ENCODE measurements around the gene WDR7.

Gene WDR7

DNA sequence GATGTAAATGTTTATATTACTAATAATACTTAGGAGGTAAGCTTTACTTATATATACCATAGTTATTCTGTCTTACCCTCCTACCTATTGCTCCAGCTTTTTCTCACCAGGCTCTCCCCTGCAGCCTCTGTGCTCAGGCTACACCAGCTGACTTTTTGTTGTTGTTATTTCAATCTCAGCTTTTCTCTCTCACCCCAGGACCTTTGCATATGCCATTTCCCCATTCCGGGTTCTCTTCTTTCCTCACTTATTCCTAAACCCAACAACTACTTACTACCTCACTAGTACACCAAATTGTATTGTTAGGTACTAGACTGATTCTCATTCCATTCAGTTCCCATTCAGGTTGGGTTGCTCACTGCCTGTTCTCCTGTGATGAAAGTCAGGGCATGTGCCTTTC, 339.5 kb downstream of the WDR7 start:
- TF ChIP-seq ZNF274 (IDR thresholded peaks at IDR 0.05; ENCODE audit: low read depth, low read length) = no peak
- H3K4me3 ChIP-seq (ENCODE audit: low read length) = no peak overlapping the region

DNA sequence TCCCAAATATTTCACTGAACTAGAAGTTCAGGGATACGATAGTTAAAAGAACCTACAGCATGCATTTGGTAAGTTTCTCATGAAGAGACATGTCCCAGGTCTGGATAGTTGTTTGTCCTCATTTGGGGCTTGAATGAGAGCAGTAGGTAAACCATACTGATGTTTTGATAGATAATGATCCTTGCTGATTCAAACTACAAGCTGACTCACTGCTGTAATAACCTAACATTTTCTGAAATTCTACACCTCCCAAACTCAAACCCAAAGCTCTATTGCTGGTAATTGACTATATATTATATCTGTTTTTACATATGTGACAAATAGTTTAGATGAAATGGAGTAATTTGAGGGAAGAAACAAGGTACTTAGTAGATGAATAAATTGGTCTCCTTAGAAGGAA, 341.6 kb downstream of the WDR7 start:
- H3K4me3 ChIP-seq (ENCODE audit: low read length) = no peak overlapping the region
- TF ChIP-seq ZNF274 (IDR thresholded peaks at IDR 0.05; ENCODE audit: low read depth, low read length) = no peak

DNA sequence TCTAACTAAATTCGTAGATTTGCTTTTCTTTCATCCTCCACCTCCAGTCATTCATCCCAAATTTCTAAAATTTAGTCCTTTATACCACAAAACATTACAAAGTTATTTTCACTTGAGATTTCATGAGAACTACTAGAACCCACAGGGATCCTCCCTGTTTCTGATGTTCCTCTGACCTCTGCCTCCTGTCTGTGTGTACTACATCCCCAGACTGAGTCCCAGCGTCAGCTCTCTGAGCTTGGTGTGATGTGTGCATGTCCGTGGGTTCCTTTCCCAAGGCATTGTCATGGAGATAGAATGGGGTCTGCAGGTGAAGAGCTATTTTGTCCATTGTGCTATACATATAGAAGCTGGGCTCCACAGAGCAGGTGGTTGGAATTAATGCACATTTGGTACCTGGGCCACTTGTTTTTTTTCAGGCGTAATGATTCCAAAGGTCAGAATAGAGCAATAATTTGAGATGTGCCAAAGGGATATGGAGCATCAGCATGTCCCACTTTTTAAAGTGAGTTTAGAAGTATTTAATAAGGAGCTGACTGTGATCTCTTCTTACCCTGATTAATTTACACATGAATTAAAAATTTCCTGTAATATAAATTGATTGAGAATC, 344.5 kb downstream of the WDR7 start:
- no peak overlapping the region for H3K4me3 ChIP-seq (ENCODE audit: low read length)
- no peak for TF ChIP-seq ZNF274 (IDR thresholded peaks at IDR 0.05; ENCODE audit: low read depth, low read length)

DNA sequence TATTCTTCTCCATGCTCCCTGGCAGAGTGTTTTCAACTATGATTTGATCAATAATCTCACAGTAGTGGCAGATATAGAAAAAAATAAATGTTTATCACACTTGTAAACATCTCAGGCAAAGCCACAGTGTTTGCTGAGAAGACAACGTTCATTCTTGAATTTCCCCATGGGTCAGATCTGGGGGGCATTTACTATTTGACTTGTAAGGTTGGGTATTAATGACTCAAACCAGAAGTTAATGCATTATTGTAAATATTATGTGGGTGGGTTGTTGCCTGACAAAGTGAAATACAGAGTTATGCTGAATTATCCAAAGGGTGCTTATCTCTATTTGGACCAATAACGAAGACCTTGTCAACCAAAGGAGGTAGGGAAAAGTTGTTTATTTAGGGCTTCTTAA, 346.0 kb downstream of the WDR7 start:
- no peak for TF ChIP-seq ZNF274 (IDR thresholded peaks at IDR 0.05; ENCODE audit: low read depth, low read length)

DNA sequence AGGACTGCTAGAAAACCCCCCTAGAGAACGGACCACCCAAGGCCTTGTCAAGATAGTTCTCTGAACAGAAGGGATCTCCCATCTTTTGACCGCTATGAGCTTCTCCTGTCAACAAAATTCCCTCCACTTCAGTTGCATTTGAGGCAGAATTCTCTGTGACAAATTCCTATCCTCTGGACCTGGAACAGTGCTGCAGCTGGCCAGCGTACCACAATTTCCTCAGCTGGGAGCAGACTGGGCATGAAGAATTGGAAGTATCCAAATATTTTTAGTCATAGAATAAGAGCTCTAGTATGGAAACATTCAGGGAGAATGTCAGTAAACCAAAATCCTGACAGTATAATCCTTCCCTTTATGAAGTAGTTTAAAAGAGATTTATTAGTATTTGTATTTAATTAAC, 348.7 kb downstream of the WDR7 start:
- TF ChIP-seq ZNF274 (IDR thresholded peaks at IDR 0.05; ENCODE audit: low read depth, low read length) = no peak
- no peak overlapping the region for H3K4me3 ChIP-seq (ENCODE audit: low read length)

More for the DNA sequence above, 346.0 kb downstream of the WDR7 start:
- H3K4me3 ChIP-seq (ENCODE audit: low read length) = no peak overlapping the region

DNA sequence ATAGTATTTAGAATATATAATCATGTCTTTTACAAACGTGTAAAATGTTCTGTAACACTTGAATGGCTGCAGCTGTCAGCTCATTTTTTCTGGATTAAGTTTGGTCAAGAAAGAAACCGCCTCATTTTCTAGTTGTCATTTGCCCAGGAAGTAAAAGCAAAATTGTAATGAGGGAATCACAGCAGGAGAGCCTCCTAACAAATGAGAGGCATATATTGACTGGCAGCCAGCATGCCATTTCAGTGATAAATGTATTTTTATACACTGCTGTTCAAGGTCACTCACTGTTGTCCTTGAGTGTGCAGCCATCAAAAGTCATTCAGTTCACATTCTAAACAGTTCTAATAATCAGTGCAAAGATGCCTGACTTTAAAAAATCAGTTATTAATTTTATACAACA, 351.5 kb downstream of the WDR7 start:
- no peak for TF ChIP-seq ZNF274 (IDR thresholded peaks at IDR 0.05; ENCODE audit: low read depth, low read length)
- no peak overlapping the region for H3K4me3 ChIP-seq (ENCODE audit: low read length)

DNA sequence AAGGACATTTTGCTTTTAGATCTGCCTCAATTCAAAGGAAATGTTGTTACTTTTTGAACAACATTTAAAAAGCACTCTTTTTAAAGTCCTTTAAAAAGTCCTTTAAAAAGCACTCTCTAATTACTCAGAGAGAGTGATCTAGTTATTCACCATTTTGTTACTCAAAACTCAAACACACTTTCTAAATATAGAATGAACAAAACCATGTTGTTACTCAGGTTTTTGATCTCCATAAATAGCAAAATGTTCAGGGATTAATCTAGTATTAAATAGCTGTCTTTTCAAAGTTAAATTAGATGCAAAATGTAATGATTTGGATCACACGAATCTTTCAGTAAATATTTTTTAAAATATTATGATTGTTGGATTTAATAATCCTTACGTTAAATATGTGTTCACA, 352.2 kb downstream of the WDR7 start:
- no peak for TF ChIP-seq ZNF274 (IDR thresholded peaks at IDR 0.05; ENCODE audit: low read depth, low read length)
- H3K4me3 ChIP-seq (ENCODE audit: low read length) = no peak overlapping the region

DNA sequence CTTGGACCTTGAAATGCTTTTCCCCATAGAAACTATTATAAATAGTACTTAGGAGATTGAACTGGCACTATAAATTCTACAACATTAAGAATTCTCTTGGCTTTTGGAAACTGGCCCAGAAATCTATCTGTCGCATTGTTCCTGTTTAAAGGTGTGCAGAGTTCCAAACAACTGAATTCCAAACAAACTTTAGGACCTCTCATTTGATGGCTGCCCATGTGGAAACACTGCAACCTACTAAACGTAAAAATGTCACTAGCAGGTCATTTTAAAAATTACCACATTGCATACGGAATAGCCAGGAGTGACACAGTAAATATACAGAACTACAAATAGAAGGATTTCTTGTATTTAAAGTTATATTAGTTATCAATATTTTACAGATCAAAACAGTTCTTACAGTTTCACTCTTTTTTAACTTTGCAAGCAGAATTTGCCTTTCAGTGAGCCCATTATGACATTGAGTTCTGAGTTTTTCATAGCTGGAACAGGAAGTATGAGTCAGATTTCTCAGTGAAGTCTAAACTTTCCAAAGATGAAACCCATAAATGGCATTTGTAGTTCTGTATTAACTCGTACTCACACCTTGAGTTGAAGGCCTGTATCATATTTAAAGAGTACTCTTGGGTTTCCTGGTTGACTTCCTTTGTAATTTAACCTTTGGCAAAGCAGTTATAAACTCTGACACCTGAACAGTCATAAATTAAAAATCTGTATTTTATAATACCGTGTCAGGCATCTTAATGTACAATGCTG, 353.4 kb downstream of the WDR7 start:
- TF ChIP-seq ZNF274 (IDR thresholded peaks at IDR 0.05; ENCODE audit: low read depth, low read length) = no peak
- H3K4me3 ChIP-seq (ENCODE audit: low read length) = no peak overlapping the region

DNA sequence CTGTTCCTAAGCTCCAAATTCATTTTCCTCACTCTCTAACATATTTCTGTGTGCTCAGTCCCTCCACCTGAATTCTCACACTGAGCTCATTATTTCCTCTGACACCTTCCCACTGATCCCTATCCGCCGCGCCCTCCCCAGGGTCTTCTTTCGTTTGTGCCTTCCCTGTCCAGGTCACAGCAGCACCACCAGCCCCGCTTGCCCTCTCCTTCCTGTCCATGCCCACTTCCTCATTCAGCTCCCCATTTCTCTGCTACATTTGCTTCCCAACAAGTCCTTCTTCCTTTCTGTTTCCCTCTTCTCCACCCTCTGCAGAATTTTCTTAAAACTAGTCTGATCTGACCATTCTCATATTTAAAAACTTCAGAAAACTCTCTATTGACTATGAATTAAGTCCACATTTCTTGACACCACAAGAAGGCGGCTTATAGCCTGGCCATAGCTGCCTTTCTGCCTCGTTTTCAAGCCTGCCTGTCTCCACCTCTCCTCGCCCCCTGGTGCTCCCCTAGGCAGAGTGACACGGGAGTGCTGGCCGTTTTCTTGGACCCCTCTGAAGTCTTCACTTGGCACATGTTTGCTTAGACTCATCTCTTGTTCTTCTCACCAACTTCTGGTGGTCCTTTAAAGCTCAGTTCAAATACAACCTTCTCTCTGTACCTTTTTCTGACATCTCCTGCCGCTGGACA, 357.0 kb downstream of the WDR7 start:
- no peak for TF ChIP-seq ZNF274 (IDR thresholded peaks at IDR 0.05; ENCODE audit: low read depth, low read length)

DNA sequence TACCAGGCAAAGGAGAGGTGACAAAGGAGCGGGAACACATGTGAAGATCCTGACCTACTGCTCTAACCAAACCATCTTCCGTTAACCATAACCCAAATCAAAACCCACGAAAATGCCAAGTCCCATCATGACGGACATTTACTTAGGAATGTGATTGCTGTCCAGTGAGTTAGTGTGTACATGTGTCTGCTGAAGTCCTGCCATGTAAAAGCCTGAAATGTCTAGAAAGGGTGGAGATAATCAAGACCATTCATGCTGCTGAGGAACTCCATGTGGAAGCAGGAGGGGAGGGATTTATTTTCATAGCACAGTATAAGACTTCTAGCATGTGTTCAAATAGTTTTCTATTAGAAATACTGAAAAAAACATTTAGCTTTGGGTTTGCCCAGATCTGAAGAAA, 358.7 kb downstream of the WDR7 start:
- TF ChIP-seq ZNF274 (IDR thresholded peaks at IDR 0.05; ENCODE audit: low read depth, low read length) = no peak
- H3K4me3 ChIP-seq (ENCODE audit: low read length) = no peak overlapping the region

More for the DNA sequence above, 357.0 kb downstream of the WDR7 start:
- H3K4me3 ChIP-seq (ENCODE audit: low read length) = no peak overlapping the region

DNA sequence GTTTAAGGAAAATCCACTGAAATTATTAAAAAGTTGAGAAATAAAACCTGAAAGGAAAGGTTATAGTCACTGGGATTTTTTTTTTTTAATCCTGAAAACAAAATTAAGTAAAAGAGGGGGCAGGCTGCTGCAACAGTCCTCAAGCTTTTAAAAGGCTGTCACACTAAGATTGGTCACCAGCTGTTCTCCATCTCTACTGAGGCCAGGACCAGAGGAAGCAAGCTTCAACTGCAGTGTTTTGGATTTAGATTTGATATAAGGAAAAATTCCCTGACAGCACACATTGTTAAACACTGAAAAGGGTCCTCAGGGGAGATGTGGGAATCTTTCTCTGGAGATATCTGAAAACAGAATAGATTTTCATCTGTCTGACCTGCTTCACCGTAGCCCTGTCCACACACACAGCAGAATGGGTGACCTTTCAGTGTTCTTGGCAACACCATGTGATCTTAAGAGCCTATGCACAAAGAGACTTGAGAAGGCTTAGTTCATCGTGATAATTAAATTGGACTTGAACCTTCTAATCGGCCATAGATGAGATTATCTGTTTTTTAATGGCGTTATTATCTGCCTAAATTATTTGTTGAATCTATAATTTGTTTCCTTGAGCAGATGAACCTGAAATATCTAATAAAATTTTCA, 363.7 kb downstream of the WDR7 start:
- H3K4me3 ChIP-seq (ENCODE audit: low read length) = no peak overlapping the region
- no peak for TF ChIP-seq ZNF274 (IDR thresholded peaks at IDR 0.05; ENCODE audit: low read depth, low read length)

DNA sequence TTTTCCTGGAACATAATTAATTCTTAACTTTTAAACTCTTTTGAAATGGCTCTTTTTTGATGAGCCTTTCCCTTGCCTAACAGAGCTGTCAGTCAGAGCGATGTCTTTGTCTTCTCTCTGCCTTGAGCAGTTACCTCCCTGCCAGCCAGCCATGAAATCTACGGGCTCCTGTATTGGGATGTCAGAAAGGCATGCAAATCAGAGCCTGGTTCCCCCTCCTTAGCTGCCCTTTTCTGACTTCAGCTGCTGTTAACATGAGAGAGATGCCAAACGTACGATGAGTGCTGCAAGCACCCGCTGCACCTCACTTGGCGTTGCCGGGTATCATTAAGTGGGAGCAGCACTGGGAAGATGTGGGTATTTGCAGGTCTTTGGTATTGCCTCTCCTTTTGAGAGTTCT, 364.3 kb downstream of the WDR7 start:
- TF ChIP-seq ZNF274 (IDR thresholded peaks at IDR 0.05; ENCODE audit: low read depth, low read length) = no peak
- H3K4me3 ChIP-seq (ENCODE audit: low read length) = no peak overlapping the region

DNA sequence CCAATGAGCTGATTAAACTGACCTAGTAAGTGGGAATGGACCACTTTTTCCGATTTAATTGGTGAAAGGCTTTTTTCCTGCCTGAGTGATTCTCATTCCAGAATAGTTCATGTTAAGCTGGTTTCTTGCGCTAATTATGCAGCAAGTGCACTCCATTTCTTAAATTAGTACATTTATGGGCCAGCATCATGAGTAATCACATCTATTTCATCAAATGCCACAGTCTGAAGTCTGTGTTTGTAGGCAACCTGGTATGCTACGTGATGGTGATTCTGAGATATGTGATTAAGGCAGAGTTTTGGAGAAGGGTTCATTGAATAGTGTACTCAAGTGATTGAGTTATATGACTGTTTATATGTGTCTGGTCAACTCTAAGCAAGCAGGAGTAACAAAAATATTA, 367.7 kb downstream of the WDR7 start:
- TF ChIP-seq ZNF274 (IDR thresholded peaks at IDR 0.05; ENCODE audit: low read depth, low read length) = no peak
- no peak overlapping the region for H3K4me3 ChIP-seq (ENCODE audit: low read length)

DNA sequence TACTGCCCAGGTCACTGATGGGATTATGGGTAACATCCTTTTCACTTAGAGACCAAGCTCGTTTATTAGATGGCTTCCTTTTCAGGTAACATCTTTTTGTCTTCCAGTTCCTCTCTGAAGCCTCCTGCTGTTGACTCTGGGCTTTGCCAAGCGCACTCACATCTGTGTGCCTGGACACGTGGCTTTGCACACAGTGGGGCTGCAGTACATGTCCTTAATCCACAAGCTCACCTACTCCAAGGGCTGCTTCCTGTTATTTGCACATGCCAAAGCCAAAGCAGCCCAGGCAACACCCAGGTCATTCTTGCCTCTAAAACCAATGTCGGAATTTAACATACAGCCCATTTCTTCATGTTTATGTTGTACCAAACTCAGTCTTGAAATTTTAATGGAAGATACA, 371.6 kb downstream of the WDR7 start:
- no peak for TF ChIP-seq ZNF274 (IDR thresholded peaks at IDR 0.05; ENCODE audit: low read depth, low read length)
- no peak overlapping the region for H3K4me3 ChIP-seq (ENCODE audit: low read length)
